H1 (cell line): ENCODE results near the gene RGL1. TPM values are rescaled to one million over a fixed set of nuclear protein-coding genes. Genes with fewer than 3 reads are reported as not detected.

Experiments
- CHD7 ChIP-seq: fragments of 300-600 bp; sonication (generic); IDR thresholded peaks from 2 replicates; pipeline ENCODE4 v1.7.1; 2012; ENCODE audit warnings: low read length, moderate library complexity, mild to moderate bottlenecking, inconsistent platforms; ENCODE audit not compliant: insufficient replicate concordance
- FOSL1 ChIP-seq: IDR thresholded peaks from 2 replicates; pipeline ENCODE4 v1.6.1; 2011; ENCODE audit warnings: mild to moderate bottlenecking, low read depth, low read length, moderate library complexity; ENCODE audit not compliant: insufficient read depth
- HDAC2 ChIP-seq, 2 experiments: fragments of 300-600 bp in 1 of 2; sonication (generic) in 1 of 2; IDR thresholded peaks; 2 replicates each; pipeline ENCODE4 v1.6.1; 2011 to 2012; ENCODE audit warnings: low read depth in 2 of 2, low read length in 2 of 2, mild to moderate bottlenecking in 2 of 2, moderate library complexity in 2 of 2, borderline replicate concordance in 1 of 2, inconsistent platforms in 1 of 2
- KDM4A ChIP-seq: IDR thresholded peaks from one replicate; pipeline ENCODE4 v1.7.1; 2012; ENCODE audit warnings: low read depth, mild to moderate bottlenecking, moderate library complexity, low read length, inconsistent platforms; ENCODE audit not compliant: severe bottlenecking
- MAX ChIP-seq: IDR thresholded peaks from 2 replicates; pipeline ENCODE4 v1.6.1; 2012; ENCODE audit warnings: inconsistent platforms
- RNF2 ChIP-seq: fragments of 200-900, 300-1000 bp; sonication (generic); IDR thresholded peaks from 2 replicates; pipeline ENCODE4 v1.7.1; 2016; ENCODE audit warnings: borderline replicate concordance, low read depth, mild to moderate bottlenecking, antibody characterized with exemption, low read length; ENCODE audit not compliant: poor library complexity, severe bottlenecking; ENCODE audit errors: missing control alignments
- SP2 ChIP-seq: IDR thresholded peaks from 2 replicates; pipeline ENCODE4 v1.6.1; 2012; ENCODE audit warnings: mild to moderate bottlenecking, low read length, inconsistent platforms
- YY1 ChIP-seq: IDR thresholded peaks from 2 replicates; pipeline ENCODE4 v1.6.1; 2011; ENCODE audit warnings: low read depth, mild to moderate bottlenecking, low read length
- polyA plus RNA-seq, 7 experiments: library from polyadenylated mRNA; depleted of rRNA in 3 of 7; stranded (reverse) in 5 of 7; unstranded in 2 of 7; fragments of >200 nt in 5 of 7; fragments of 200-250 nt in 2 of 7; gene quantifications; 1 replicate in 5 of 7; 2 replicates in 1 of 7; 4 replicates in 1 of 7; pipeline versions ENCODE4 v1.2.1 to v1.2.3, GENCODE V29; 2011 to 2013; ENCODE audit warnings: missing spikeins in 2 of 7, mixed read lengths in 2 of 7
- total RNA-seq: library from RNA; stranded (reverse); fragmentation: NEBNext Ultra II Directional; extraction: Animal tissue kit (Norgen Biotek cat#: 25700); gene quantifications from 2 replicates; pipeline ENCODE4 v1.2.1, GENCODE V29; 2021
- TF ChIP-seq, protein P1 (sequence below): IDR thresholded peaks from 2 replicates; pipeline ENCODE4 v1.6.1; 2012; ENCODE audit warnings: low read length, inconsistent platforms

The RGL1 gene
- total and polyA plus RNA-seq, 2 of the 8 experiments (the other 6 are each of a cell fraction or from before 2014, with no cell fraction given), result 0.98 to 2.4 TPM

GRCh38 chr1:183883623-183884022, 78.7 kb downstream of the RGL1 start (continued):
- no peak for TF ChIP-seq CHD7
- TF ChIP-seq YY1, result no peak
- no peak for TF ChIP-seq SP2
- no peak for TF ChIP-seq FOSL1
- TF ChIP-seq MAX, result no peak
- no peak for TF ChIP-seq RNF2
- TF ChIP-seq HDAC2 (IDR thresholded peaks at IDR 0.05; ENCODE audit: borderline replicate concordance in 1 of 2, low read depth in 2 of 2, low read length in 2 of 2), result no peak
- TF ChIP-seq, protein P1, sequence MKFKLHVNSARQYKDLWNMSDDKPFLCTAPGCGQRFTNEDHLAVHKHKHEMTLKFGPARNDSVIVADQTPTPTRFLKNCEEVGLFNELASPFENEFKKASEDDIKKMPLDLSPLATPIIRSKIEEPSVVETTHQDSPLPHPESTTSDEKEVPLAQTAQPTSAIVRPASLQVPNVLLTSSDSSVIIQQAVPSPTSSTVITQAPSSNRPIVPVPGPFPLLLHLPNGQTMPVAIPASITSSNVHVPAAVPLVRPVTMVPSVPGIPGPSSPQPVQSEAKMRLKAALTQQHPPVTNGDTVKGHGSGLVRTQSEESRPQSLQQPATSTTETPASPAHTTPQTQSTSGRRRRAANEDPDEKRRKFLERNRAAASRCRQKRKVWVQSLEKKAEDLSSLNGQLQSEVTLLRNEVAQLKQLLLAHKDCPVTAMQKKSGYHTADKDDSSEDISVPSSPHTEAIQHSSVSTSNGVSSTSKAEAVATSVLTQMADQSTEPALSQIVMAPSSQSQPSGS, result no peak
- TF ChIP-seq KDM4A, result no peak
